SK-N-SH treated with all-trans-retinoic acid at 6 μM for 48 hours (cell line): ENCODE data around the gene TTC28.

ENCODE experiments used
- CREB5 ChIP-seq: fragments of 250-450 bp; sonication (Bioruptor Pico); IDR thresholded peaks from 2 replicates; pipeline ENCODE4 v1.5.1; 2020; ENCODE audit warnings: low read depth, mild to moderate bottlenecking, moderate library complexity
- RARB ChIP-seq: fragments of 250-450 bp; sonication (Bioruptor Pico); IDR thresholded peaks from 2 replicates; pipeline ENCODE4 v1.8.0; 2021; ENCODE audit warnings: mild to moderate bottlenecking, moderate library complexity
- TSHZ2 ChIP-seq: fragments of 250-450 bp; sonication (Bioruptor Pico); IDR thresholded peaks from 2 replicates; pipeline ENCODE4 v1.5.0; 2020; ENCODE audit warnings: mild to moderate bottlenecking, moderate library complexity

- TF ChIP-seq RARB (CRISPR knock-in tag) (no peak), TSHZ2 (CRISPR knock-in tag) (no peak), CREB5 (CRISPR knock-in tag) (no peak)
These were observed 410.4 kb downstream of the TTC28 start for GRCh38 chr22:28269277-28269676.
